GM23248 (cell line): ENCODE data around the gene SLC43A1.

ENCODE experiments used
- EZH2 ChIP-seq: fragments of 200-600 bp; sonication (generic); IDR thresholded peaks from 2 replicates; pipeline ENCODE4 v1.6.1; 2018; ENCODE audit warnings: antibody characterized with exemption, mild to moderate bottlenecking; ENCODE audit not compliant: insufficient read depth, poor library complexity, severe bottlenecking
- EZH2phosphoT487 ChIP-seq: fragments of 200-600 bp; sonication (generic); IDR thresholded peaks from 2 replicates; pipeline ENCODE4 v1.6.1; 2018; ENCODE audit warnings: antibody characterized with exemption, moderate library complexity, mild to moderate bottlenecking, low read depth; ENCODE audit not compliant: insufficient read depth

DNA sequence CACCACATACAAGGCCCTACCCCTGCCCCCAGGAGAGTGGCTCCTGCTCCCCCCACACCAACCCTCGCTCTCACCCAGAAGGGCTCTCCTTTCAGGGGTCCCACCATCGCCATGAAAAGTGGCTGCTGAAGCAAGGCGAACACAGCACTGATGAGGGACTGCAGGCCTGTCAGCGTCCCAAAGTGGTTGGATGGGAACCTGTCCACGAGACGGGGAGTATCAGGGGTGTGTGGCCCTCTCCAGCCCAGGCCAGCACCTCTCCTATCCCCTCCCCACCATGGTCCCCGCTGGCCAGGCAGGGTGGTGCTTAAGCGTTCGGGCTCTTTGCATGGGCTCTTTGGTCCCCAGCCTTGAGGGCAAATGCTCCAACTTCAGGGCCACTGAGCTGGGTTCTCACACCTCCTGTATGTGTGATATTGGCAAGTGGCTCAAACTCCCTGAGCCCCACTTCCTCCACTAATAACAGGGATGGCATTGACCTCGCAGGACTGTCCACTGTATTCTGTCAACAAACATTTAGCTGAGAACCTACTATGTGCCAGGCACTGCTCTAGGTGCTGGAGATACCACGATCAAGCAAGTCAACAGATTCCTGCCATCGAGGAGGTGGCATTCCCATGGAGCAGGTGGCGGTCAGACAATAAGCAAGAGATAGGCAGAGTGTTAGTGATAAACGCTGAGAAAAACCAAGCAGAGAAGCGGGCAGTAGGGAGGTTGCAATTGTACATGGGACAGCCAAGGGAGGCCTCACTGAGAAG, 28.3 kb downstream of the SLC43A1 start:
- no peak for TF ChIP-seq EZH2
- TF ChIP-seq EZH2phosphoT487: no peak
